C4-2B (cell line): Measurements from ENCODE around the gene TCAP.

Experiments
- ZFX ChIP-seq: fragments of 450-650 bp; IDR thresholded peaks from 2 replicates; pipeline ENCODE4 v1.6.1; 2017
- TF ChIP-seq, protein P1 (sequence below): fragments of 450-650 bp; conservative IDR thresholded peaks from 2 replicates; pipeline ENCODE4 v1.5.1; 2017; ENCODE audit warnings: mild to moderate bottlenecking

- TF ChIP-seq, protein P1, sequence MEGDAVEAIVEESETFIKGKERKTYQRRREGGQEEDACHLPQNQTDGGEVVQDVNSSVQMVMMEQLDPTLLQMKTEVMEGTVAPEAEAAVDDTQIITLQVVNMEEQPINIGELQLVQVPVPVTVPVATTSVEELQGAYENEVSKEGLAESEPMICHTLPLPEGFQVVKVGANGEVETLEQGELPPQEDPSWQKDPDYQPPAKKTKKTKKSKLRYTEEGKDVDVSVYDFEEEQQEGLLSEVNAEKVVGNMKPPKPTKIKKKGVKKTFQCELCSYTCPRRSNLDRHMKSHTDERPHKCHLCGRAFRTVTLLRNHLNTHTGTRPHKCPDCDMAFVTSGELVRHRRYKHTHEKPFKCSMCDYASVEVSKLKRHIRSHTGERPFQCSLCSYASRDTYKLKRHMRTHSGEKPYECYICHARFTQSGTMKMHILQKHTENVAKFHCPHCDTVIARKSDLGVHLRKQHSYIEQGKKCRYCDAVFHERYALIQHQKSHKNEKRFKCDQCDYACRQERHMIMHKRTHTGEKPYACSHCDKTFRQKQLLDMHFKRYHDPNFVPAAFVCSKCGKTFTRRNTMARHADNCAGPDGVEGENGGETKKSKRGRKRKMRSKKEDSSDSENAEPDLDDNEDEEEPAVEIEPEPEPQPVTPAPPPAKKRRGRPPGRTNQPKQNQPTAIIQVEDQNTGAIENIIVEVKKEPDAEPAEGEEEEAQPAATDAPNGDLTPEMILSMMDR = no peak
- no peak for TF ChIP-seq ZFX
Measured at GRCh38 chr17:39669897-39670735, 5.0 kb downstream of the TCAP start.
